GM12891 (cell line): ENCODE measurements around the gene KAZN.

Experiments used
- DNase-seq: peaks from one replicate; pipeline ENCODE4 v3.0.0; 2011; ENCODE audit warnings: low spot score; ENCODE audit not compliant: insufficient read length
- FAIRE-seq: peaks from 2 replicates; lab custom pipeline; 2011; peaks lifted over from hg19 to GRCh38; lab: Jason Lieb, UNC
- PAX5 ChIP-seq: IDR thresholded peaks from 2 replicates; pipeline ENCODE4 v1.6.1; 2011; ENCODE audit warnings: low read length, moderate library complexity, mild to moderate bottlenecking; ENCODE audit not compliant: insufficient read depth, severe bottlenecking
- POLR2A ChIP-seq: IDR thresholded peaks from 2 replicates; pipeline ENCODE4 v1.6.1; 2011; ENCODE audit warnings: low read depth, low read length, control low read depth
- POLR2AphosphoS5 ChIP-seq: IDR thresholded peaks from 2 replicates; pipeline ENCODE4 v1.6.1; 2011; ENCODE audit warnings: low read depth, low read length, control low read depth
- POU2F2 ChIP-seq: IDR thresholded peaks from 2 replicates; pipeline ENCODE4 v1.6.1; 2011; ENCODE audit warnings: low read depth, mild to moderate bottlenecking, control low read depth, low read length, moderate library complexity
- SPI1 ChIP-seq: IDR thresholded peaks from 2 replicates; pipeline ENCODE4 v1.6.1; 2011; ENCODE audit warnings: low read depth, low read length, control low read depth
- TAF1 ChIP-seq: IDR thresholded peaks from 2 replicates; pipeline ENCODE4 v1.6.1; 2011; ENCODE audit warnings: low read depth, low read length, control low read depth

The KAZN gene

GRCh38 chr1:14598007-14598497, 433 bp upstream of the KAZN start:
- FAIRE-seq (no peak), DNase-seq (no peak)
- no peak for TF ChIP-seq POU2F2
- TF ChIP-seq POLR2AphosphoS5 = no peak
- no peak for TF ChIP-seq SPI1
- no peak for TF ChIP-seq TAF1
- TF ChIP-seq POLR2A = no peak
- TF ChIP-seq PAX5 = no peak

DNA sequence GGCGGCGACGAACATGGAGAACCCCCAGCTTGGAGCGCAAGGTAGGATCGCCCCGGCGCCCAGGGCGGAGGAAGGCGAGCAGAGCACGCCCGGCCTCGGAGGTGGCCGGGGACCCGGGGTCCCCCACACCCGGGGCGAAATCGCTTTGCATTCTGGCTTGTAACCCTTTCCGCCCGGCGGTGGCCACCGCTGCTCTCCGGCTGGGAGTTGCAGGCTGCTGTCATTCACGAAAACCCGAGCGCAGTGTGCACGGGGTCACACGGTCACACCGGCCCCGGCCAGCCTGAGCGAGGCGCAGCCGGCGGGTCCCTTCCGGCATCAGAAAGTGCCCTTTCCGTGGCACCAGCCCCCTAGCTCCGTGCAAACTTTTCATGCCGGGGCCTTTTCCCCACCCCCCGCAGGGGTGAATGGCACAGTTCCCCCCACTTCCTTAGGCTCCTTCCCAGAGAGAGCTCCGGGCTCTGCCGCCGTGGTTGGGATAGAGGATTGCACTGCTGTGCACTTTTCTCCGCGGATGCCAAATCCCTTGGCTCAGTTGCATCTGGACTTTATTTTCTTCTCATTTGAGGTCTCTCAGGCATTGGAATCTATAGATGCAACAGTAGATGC, 802 bp downstream of the KAZN start:
- TF ChIP-seq POLR2A = no peak
- no peak for TF ChIP-seq PAX5
- TF ChIP-seq POU2F2 = no peak
- no peak for TF ChIP-seq SPI1
- no peak for TF ChIP-seq POLR2AphosphoS5
- TF ChIP-seq TAF1 = no peak
- FAIRE-seq = no peak
- DNase-seq = peak; percentile 15

DNA sequence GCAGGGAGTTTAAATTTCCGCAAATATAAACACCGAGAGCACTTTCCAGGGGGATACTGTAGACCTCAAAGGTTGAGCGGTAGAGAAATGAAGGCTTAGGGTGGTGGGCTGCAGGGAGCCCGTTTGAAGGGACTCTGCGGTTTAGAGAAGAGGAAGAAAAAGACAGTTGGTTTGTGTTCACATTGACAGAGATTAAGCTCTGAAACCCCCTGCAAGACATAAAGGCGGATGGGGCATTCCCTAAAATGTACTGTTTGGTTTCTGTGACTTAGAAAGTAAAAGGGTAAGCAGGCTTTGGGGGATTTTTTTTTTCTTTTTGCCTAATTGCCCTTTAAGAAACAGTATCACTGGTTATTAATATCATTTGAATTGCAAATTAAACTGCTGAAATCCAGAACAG, 1.3 kb downstream of the KAZN start:
- TF ChIP-seq POU2F2 (no peak), TAF1 (no peak), POLR2A (no peak), SPI1 (no peak), PAX5 (no peak), POLR2AphosphoS5 (no peak)
- FAIRE-seq = no peak
- DNase-seq = peak; percentile 26

GRCh38 chr1:14600405-14601112, 2.1 kb downstream of the KAZN start:
- DNase-seq (no peak), FAIRE-seq (no peak)
- no peak for TF ChIP-seq TAF1
- no peak for TF ChIP-seq POLR2A
- TF ChIP-seq POU2F2 = no peak
- TF ChIP-seq POLR2AphosphoS5 = no peak
- no peak for TF ChIP-seq SPI1
- no peak for TF ChIP-seq PAX5

DNA sequence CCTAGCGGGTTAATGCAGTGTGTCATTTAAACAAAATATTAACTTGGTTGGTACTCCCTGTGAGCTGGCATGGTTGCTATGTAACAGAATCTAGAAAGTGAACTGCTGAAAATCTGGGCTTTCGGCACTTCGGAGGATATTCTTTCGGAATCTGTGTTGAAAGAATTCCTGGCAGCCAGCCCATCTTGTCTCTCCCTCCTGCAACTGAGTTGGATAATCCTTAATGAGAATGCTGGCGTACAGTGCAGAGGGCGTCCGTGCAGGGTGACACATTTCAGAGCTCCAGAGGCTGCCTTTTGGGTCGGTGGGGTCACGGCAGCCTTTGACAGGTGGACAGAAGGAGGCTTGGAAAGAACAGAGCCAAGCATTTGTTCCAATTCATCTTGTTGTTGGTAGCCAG, 3.7 kb downstream of the KAZN start:
- DNase-seq (no peak), FAIRE-seq (no peak)
- TF ChIP-seq POLR2AphosphoS5 (no peak), TAF1 (no peak), POU2F2 (no peak)

GRCh38 chr1:14603645-14604044, 5.2 kb downstream of the KAZN start:
- FAIRE-seq (no peak), DNase-seq (no peak)
- TF ChIP-seq TAF1 = no peak
- TF ChIP-seq PAX5 = no peak
- TF ChIP-seq POU2F2 = no peak
- TF ChIP-seq POLR2A = no peak
- TF ChIP-seq POLR2AphosphoS5 = no peak
- no peak for TF ChIP-seq SPI1

DNA sequence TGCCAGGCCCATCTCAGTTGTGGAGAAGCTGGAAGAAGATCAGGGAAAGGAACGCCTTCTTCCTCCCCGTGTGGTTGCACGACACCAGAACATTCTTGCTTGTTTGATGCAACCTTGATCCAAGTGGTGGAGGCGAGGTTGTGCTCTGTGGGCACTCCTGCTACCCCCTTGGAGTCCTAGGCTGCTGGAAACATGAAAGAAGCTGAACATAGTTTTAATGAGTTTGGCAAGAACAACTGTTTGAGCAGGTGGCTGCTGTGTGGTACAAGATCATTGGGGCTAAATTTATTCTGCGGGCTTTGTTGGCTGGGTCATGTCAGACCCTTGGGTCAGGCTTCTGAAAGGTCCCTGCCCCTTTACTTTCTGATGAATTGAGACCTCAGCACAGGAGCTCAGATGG, 5.9 kb downstream of the KAZN start:
- FAIRE-seq (no peak), DNase-seq (no peak)
- TF ChIP-seq TAF1 (no peak), POU2F2 (no peak), PAX5 (no peak), SPI1 (no peak), POLR2A (no peak), POLR2AphosphoS5 (no peak)

GRCh38 chr1:14605945-14606344, 7.5 kb downstream of the KAZN start:
- FAIRE-seq (no peak), DNase-seq (no peak)
- TF ChIP-seq PAX5 (no peak), SPI1 (no peak), POLR2AphosphoS5 (no peak), POLR2A (no peak), TAF1 (no peak), POU2F2 (no peak)

- no peak for DNase-seq
- no peak for FAIRE-seq
- no peak for TF ChIP-seq POU2F2
- TF ChIP-seq SPI1 = no peak
- TF ChIP-seq TAF1 = no peak
- TF ChIP-seq POLR2A = no peak
- TF ChIP-seq POLR2AphosphoS5 = no peak
- TF ChIP-seq PAX5 = no peak
Observed at GRCh38 chr1:14606632-14607031, 8.1 kb downstream of the KAZN start.
